GM23338 (cell line): ENCODE data around the gene NSMCE4A. TPM values are rescaled to one million over a fixed set of nuclear protein-coding genes. Genes with fewer than 3 reads are reported as not detected.

Experiments
- ATAC-seq: fragments of 200-7000 bp; cut with Tn5 transposase; 3 replicates; pipeline ENCODE4 v1.9.1; 2020
- DNase-seq: peaks from one replicate; pipeline ENCODE4 v3.0.0-alpha.2; 2015; ENCODE audit warnings: low spot score
- H2AFZ ChIP-seq: fragments of 200-600 bp; sonication (generic); 2 replicates; pipeline ENCODE4 v1.8.0; 2016; ENCODE audit warnings: antibody characterized with exemption, mild to moderate bottlenecking, moderate library complexity
- H3F3A ChIP-seq: fragments of 200-600 bp; sonication (generic); replicated peaks from 2 replicates; pipeline ENCODE4 v1.8.0; 2017; ENCODE audit warnings: antibody characterized with exemption, mixed run types, low read depth
- H3K27ac ChIP-seq: fragments of 200-600 bp; sonication (generic); 2 replicates; pipeline ENCODE4 v1.6.1; 2016; ENCODE audit warnings: low read depth
- H3K27me3 ChIP-seq: fragments of 200-600 bp; sonication (generic); 2 replicates; pipeline ENCODE4 v1.8.0; 2016; ENCODE audit warnings: mild to moderate bottlenecking, mixed run types, moderate library complexity; ENCODE audit not compliant: insufficient read depth
- H3K36me3 ChIP-seq: fragments of 200-600 bp; sonication (generic); 2 replicates; pipeline ENCODE4 v1.8.0; 2016; ENCODE audit warnings: mild to moderate bottlenecking; ENCODE audit not compliant: insufficient read depth
- H3K4me1 ChIP-seq: fragments of 200-600 bp; sonication (generic); 2 replicates; pipeline ENCODE4 v1.8.0; 2016; ENCODE audit warnings: mild to moderate bottlenecking, moderate library complexity; ENCODE audit not compliant: insufficient read depth
- H3K4me2 ChIP-seq: fragments of 200-600 bp; sonication (generic); 2 replicates; pipeline ENCODE4 v1.7.1; 2017; ENCODE audit warnings: mixed run types
- H3K4me3 ChIP-seq: fragments of 200-600 bp; sonication (generic); 2 replicates; pipeline ENCODE4 v1.6.1; 2016; ENCODE audit warnings: mixed run types
- H3K79me2 ChIP-seq: fragments of 200-600 bp; sonication (generic); replicated peaks from 2 replicates; pipeline ENCODE4 v1.8.0; 2017; ENCODE audit warnings: mild to moderate bottlenecking; ENCODE audit not compliant: insufficient read depth
- H3K9me2 ChIP-seq: fragments of 200-600 bp; sonication (generic); 2 replicates; pipeline ENCODE4 v1.8.0; 2017; ENCODE audit not compliant: insufficient read depth
- H4K20me1 ChIP-seq: fragments of 200-600 bp; sonication (generic); replicated peaks from 2 replicates; pipeline ENCODE4 v1.8.0; 2017; ENCODE audit warnings: mild to moderate bottlenecking; ENCODE audit not compliant: insufficient read depth
- H3K27ac Mint-ChIP-seq: 2 replicates; pipeline ENCODE4 v1.8.0; 2020; ENCODE audit warnings: inconsistent platforms, mild to moderate bottlenecking, moderate library complexity, mixed read lengths
- H3K27me3 Mint-ChIP-seq: 3 replicates; pipeline ENCODE4 v1.8.0; 2022; ENCODE audit warnings: low read depth, mild to moderate bottlenecking, moderate library complexity, mixed read lengths, inconsistent platforms; ENCODE audit not compliant: insufficient read depth, poor library complexity
- H3K36me3 Mint-ChIP-seq: 3 replicates; pipeline ENCODE4 v1.8.0; 2021; ENCODE audit warnings: low read depth, mild to moderate bottlenecking, inconsistent platforms, moderate library complexity, mixed read lengths
- H3K4me1 Mint-ChIP-seq: 3 replicates; pipeline ENCODE4 v1.8.0; 2020; ENCODE audit warnings: mild to moderate bottlenecking, inconsistent platforms, mixed read lengths
- H3K4me3 Mint-ChIP-seq: 3 replicates; pipeline ENCODE4 v1.8.0; 2021; ENCODE audit warnings: moderate library complexity, mild to moderate bottlenecking, inconsistent platforms, mixed read lengths
- H3K9me3 Mint-ChIP-seq: 3 replicates; pipeline ENCODE4 v1.8.0; 2020; ENCODE audit warnings: moderate library complexity, mild to moderate bottlenecking, inconsistent platforms, mixed read lengths
- CREB1 ChIP-seq: fragments of 250-450 bp; sonication (Bioruptor Pico); IDR thresholded peaks from 2 replicates; pipeline ENCODE4 v1.5.0; 2020; ENCODE audit warnings: low read depth, mild to moderate bottlenecking, moderate library complexity
- CTCF ChIP-seq, 2 experiments: fragments of 200-600 bp in 1 of 2; sonication (generic) in 1 of 2; conservative IDR thresholded peaks; 2 replicates each; pipeline versions ENCODE4 v1.5.1 to v1.6.1; 2016 to 2017; ENCODE audit warnings: antibody characterized with exemption in 2 of 2, low read depth in 2 of 2, mild to moderate bottlenecking in 2 of 2, moderate library complexity in 1 of 2
- EZH2phosphoT487 ChIP-seq: fragments of 200-600 bp; sonication (generic); IDR thresholded peaks from one replicate; pipeline ENCODE4 v1.8.1; 2018; ENCODE audit warnings: antibody characterized with exemption; ENCODE audit not compliant: unreplicated experiment
- JUNB ChIP-seq: IDR thresholded peaks from one replicate; pipeline ENCODE4 v1.6.1; 2016; ENCODE audit warnings: antibody characterized with exemption; ENCODE audit not compliant: unreplicated experiment
- NANOG ChIP-seq: IDR thresholded peaks from 2 replicates; pipeline ENCODE4 v1.6.1; 2016; ENCODE audit warnings: antibody characterized with exemption, borderline replicate concordance
- STAT1 ChIP-seq: IDR thresholded peaks from one replicate; pipeline ENCODE4 v1.6.1; 2016; ENCODE audit warnings: antibody characterized with exemption; ENCODE audit not compliant: unreplicated experiment
- ZNF114 ChIP-seq: fragments of 250-450 bp; sonication (Bioruptor Pico); IDR thresholded peaks from 2 replicates; pipeline ENCODE4 v1.5.0; 2020; ENCODE audit warnings: mild to moderate bottlenecking, moderate library complexity
- ZNF331 ChIP-seq: fragments of 250-450 bp; sonication (Bioruptor Pico); IDR thresholded peaks from 2 replicates; pipeline ENCODE4 v1.5.0; 2020; ENCODE audit warnings: low read depth, mild to moderate bottlenecking, moderate library complexity
- ZNF462 ChIP-seq: fragments of 250-450 bp; sonication (Bioruptor Pico); IDR thresholded peaks from 2 replicates; pipeline ENCODE4 v1.5.0; 2020; ENCODE audit warnings: mild to moderate bottlenecking, moderate library complexity
- polyA plus RNA-seq: library from polyadenylated mRNA; unstranded; fragments of >200 nt; fragmentation: Nextera tagmentation; extraction: Ambion mirVana; gene quantifications from 2 replicates; pipeline ENCODE4 v1.2.1, GENCODE V29; 2016
- total RNA-seq: library from RNA; depleted of rRNA; stranded (reverse); fragments of >200 nt; shearing (Covaris generic); gene quantifications from 2 replicates; pipeline ENCODE4 v1.2.3, GENCODE V29; 2014
- TF ChIP-seq, protein P1 (sequence below): IDR thresholded peaks from one replicate; pipeline ENCODE4 v1.6.1; 2018; ENCODE audit warnings: antibody characterized with exemption; ENCODE audit not compliant: unreplicated experiment

Gene NSMCE4A
- total and polyA plus RNA-seq, 2 experiments from 2014 or later, result 84.8 to 94.9 TPM

DNA sequence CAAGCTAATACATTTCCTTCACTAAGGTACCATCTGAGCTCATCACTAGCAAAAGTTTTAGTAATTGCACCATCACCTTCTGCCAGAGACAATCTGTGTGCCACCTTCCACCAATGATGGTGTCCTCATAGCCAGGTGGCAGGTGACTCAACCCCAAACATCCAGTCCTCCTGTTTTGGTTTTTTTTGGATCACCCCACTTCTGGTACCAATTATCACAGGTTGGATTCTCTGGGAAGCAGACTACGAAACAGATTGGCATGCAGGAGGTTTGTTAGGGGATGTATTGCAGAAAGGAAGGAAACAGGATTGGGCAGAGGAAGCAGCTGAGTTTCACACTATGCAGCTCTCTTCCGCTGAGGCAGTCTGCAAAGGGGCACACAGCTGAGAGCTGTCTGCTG, 9.4 kb upstream of the NSMCE4A start (continued):
- TF ChIP-seq, protein P1, sequence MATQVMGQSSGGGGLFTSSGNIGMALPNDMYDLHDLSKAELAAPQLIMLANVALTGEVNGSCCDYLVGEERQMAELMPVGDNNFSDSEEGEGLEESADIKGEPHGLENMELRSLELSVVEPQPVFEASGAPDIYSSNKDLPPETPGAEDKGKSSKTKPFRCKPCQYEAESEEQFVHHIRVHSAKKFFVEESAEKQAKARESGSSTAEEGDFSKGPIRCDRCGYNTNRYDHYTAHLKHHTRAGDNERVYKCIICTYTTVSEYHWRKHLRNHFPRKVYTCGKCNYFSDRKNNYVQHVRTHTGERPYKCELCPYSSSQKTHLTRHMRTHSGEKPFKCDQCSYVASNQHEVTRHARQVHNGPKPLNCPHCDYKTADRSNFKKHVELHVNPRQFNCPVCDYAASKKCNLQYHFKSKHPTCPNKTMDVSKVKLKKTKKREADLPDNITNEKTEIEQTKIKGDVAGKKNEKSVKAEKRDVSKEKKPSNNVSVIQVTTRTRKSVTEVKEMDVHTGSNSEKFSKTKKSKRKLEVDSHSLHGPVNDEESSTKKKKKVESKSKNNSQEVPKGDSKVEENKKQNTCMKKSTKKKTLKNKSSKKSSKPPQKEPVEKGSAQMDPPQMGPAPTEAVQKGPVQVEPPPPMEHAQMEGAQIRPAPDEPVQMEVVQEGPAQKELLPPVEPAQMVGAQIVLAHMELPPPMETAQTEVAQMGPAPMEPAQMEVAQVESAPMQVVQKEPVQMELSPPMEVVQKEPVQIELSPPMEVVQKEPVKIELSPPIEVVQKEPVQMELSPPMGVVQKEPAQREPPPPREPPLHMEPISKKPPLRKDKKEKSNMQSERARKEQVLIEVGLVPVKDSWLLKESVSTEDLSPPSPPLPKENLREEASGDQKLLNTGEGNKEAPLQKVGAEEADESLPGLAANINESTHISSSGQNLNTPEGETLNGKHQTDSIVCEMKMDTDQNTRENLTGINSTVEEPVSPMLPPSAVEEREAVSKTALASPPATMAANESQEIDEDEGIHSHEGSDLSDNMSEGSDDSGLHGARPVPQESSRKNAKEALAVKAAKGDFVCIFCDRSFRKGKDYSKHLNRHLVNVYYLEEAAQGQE, result no peak
- TF ChIP-seq ZNF114, result no peak
- TF ChIP-seq CTCF (conservative IDR thresholded peaks at IDR 0.05; ENCODE audit: low read depth in 2 of 2), result no peak
- no peak for TF ChIP-seq ZNF331 (CRISPR knock-in tag)
- TF ChIP-seq JUNB, result no peak
- no peak for TF ChIP-seq STAT1
- TF ChIP-seq EZH2phosphoT487, result no peak

- H3K4me1 Mint-ChIP-seq, result peaks cover 3% of the 10 kb centered on the region; the same call in 1 of the 3 replicates
- peaks cover 30% of the 10 kb centered on the region for H3K9me3 Mint-ChIP-seq
- ATAC-seq, result no peak
- H3K9me2 ChIP-seq, result no peaks in the 10 kb centered on the region
- no peaks in the 10 kb centered on the region for H3K79me2 ChIP-seq
- H4K20me1 ChIP-seq, result no peaks in the 10 kb centered on the region
- no peak for DNase-seq
- no peak overlapping the region for H3K27ac ChIP-seq
- peaks cover 3% of the 10 kb centered on the region for H3K27me3 Mint-ChIP-seq
- no peak overlapping the region for H3K4me3 ChIP-seq
- H3F3A ChIP-seq, result no peaks in the 10 kb centered on the region
- no peak overlapping the region for H2AFZ ChIP-seq
- no peaks in the 10 kb centered on the region for H3K4me1 ChIP-seq
- H3K36me3 Mint-ChIP-seq, result peaks cover 26% of the 10 kb centered on the region
- no peaks in the 10 kb centered on the region; the same call in 1 of the 2 replicates for H3K36me3 ChIP-seq
- no peak overlapping the region for H3K4me3 Mint-ChIP-seq
- H3K27ac Mint-ChIP-seq, result no peak overlapping the region
- H3K27me3 ChIP-seq, result no peaks in the 10 kb centered on the region
- H3K4me2 ChIP-seq, result no peak overlapping the region
- TF ChIP-seq ZNF462 (CRISPR knock-in tag) (no peak), CREB1 (CRISPR knock-in tag) (no peak), NANOG (no peak)
- TF ChIP-seq, protein P1, result no peak
Observed at GRCh38 chr10:121983852-121984251, 8.8 kb upstream of the NSMCE4A start.
